WTC11 (cell line): ENCODE data around the gene CNMD. TPM values are rescaled to one million over a fixed set of nuclear protein-coding genes. Genes with fewer than 3 reads are reported as not detected.

Experiments used
- ATAC-seq: fragments of 200-7000 bp; cut with Tn5 transposase; 2 replicates; pipeline ENCODE4 v1.10.0; 2021; ENCODE audit warnings: mild to moderate bottlenecking, moderate library complexity
- Bru-seq: library from RNA; stranded (reverse); fragments of 400-500 nt; gene quantifications from one replicate; lab custom pipeline; 2021; lab: Mats Ljungman, UMichigan
- CTCF ChIA-PET: fragments of 300-600 bp; sonication (Branson Sonifier 250); formaldehyde crosslinking; loops from one replicate; lab custom pipeline; 2021; ENCODE audit warnings: antibody characterized with exemption; lab: Charles Lee
- POLR2A ChIA-PET: fragments of 350-600 bp; sonication (Branson Sonifier 250); formaldehyde crosslinking; loops from one replicate; lab custom pipeline; 2021; ENCODE audit warnings: antibody characterized with exemption; lab: Charles Lee
- DNase-seq: peaks from one replicate; pipeline ENCODE4 v3.0.0; 2021; ENCODE audit warnings: low spot score
- H3K27ac Mint-ChIP-seq: 2 replicates; pipeline ENCODE4 v1.8.0; 2021; ENCODE audit warnings: mixed read lengths
- H3K27me3 Mint-ChIP-seq: 2 replicates; pipeline ENCODE4 v1.8.0; 2021; ENCODE audit warnings: low read depth, mild to moderate bottlenecking, moderate library complexity, mixed read lengths
- H3K36me3 Mint-ChIP-seq: 2 replicates; pipeline ENCODE4 v1.8.0; 2021; ENCODE audit warnings: mixed read lengths
- H3K4me1 Mint-ChIP-seq: 2 replicates; pipeline ENCODE4 v1.8.0; 2022; ENCODE audit warnings: mixed read lengths
- H3K4me3 Mint-ChIP-seq: 2 replicates; pipeline ENCODE4 v1.8.0; 2021; ENCODE audit warnings: mild to moderate bottlenecking, moderate library complexity, mixed read lengths
- H3K9me3 Mint-ChIP-seq: 2 replicates; pipeline ENCODE4 v1.8.0; 2021; ENCODE audit warnings: mixed read lengths
- CBFB ChIP-seq: sonication (generic); formaldehyde crosslinking; IDR thresholded peaks from 2 replicates; pipeline ENCODE4 v1.8.1; 2022; ENCODE audit warnings: mild to moderate bottlenecking, low read depth, missing genetic modification reagents
- FOXP1 ChIP-seq: sonication (generic); formaldehyde crosslinking; IDR thresholded peaks from 2 replicates; pipeline ENCODE4 v1.8.0; 2022; ENCODE audit warnings: missing genetic modification reagents, mild to moderate bottlenecking, moderate library complexity, borderline replicate concordance
- GABPB1 ChIP-seq: sonication (generic); formaldehyde crosslinking; IDR thresholded peaks from 2 replicates; pipeline ENCODE4 v1.8.1; 2023; ENCODE audit warnings: mild to moderate bottlenecking, missing genetic modification reagents
- NFE2L1 ChIP-seq: sonication (generic); formaldehyde crosslinking; IDR thresholded peaks from 2 replicates; pipeline ENCODE4 v1.8.1; 2023; ENCODE audit warnings: missing genetic modification reagents
- NR2C2 ChIP-seq: sonication (generic); formaldehyde crosslinking; IDR thresholded peaks from 2 replicates; pipeline ENCODE4 v1.8.0; 2022; ENCODE audit warnings: mild to moderate bottlenecking, missing genetic modification reagents
- OVOL2 ChIP-seq: fragments of 250-450 bp; sonication (Bioruptor Pico); IDR thresholded peaks from 2 replicates; pipeline ENCODE4 v1.9.0; 2021; ENCODE audit warnings: mild to moderate bottlenecking, borderline replicate concordance
- RORB ChIP-seq: fragments of 250-450 bp; sonication (Bioruptor Pico); IDR thresholded peaks from 2 replicates; pipeline ENCODE4 v1.9.0; 2021; ENCODE audit warnings: mild to moderate bottlenecking
- SOX15 ChIP-seq: fragments of 250-450 bp; sonication (Bioruptor Pico); IDR thresholded peaks from 2 replicates; pipeline ENCODE4 v1.9.0; 2021; ENCODE audit warnings: mild to moderate bottlenecking
- SP1 ChIP-seq: sonication (generic); formaldehyde crosslinking; conservative IDR thresholded peaks from 2 replicates; pipeline ENCODE4 v1.8.1; 2022; ENCODE audit warnings: missing genetic modification reagents
- ZNF121 ChIP-seq: sonication (generic); formaldehyde crosslinking; IDR thresholded peaks from 2 replicates; pipeline ENCODE4 v1.8.0; 2023; ENCODE audit warnings: missing genetic modification reagents
- ZNF317 ChIP-seq: sonication (generic); formaldehyde crosslinking; IDR thresholded peaks from 2 replicates; pipeline ENCODE4 v1.8.1; 2023; ENCODE audit warnings: low read depth, mild to moderate bottlenecking, moderate library complexity, missing genetic modification reagents, borderline replicate concordance
- ZNF423 ChIP-seq: fragments of 250-450 bp; sonication (Bioruptor Pico); IDR thresholded peaks from 2 replicates; pipeline ENCODE4 v2.1.2; 2022; ENCODE audit warnings: mild to moderate bottlenecking, moderate library complexity
- long read RNA-seq, 3 experiments: library from RNA in 1 of 3; library from capped mRNA in 1 of 3; library from polyadenylated mRNA in 1 of 3; unstranded in 2 of 3; stranded (forward) in 1 of 3; transcript quantifications; one replicate each; pipeline ENCODE4 v2.0.0, GENCODE V29; 2021
- total RNA-seq: library from RNA; stranded (reverse); gene quantifications from 3 replicates; pipeline ENCODE4 v1.2.3, GENCODE V29; 2021
- TF ChIP-seq, protein P1 (sequence below): sonication (generic); formaldehyde crosslinking; IDR thresholded peaks from 2 replicates; pipeline ENCODE4 v1.8.1; 2023; ENCODE audit warnings: mild to moderate bottlenecking, missing genetic modification reagents
- TF ChIP-seq, protein P2 (sequence below): sonication (generic); formaldehyde crosslinking; conservative IDR thresholded peaks from 2 replicates; pipeline ENCODE4 v1.8.1; 2022; ENCODE audit warnings: mild to moderate bottlenecking, missing genetic modification reagents
- TF ChIP-seq, protein P3 (sequence below): fragments of 200-600 bp; IDR thresholded peaks from 2 replicates; pipeline ENCODE4 v1.8.0; 2022; ENCODE audit warnings: antibody characterized with exemption
- TF ChIP-seq, protein P4 (sequence below): sonication (generic); formaldehyde crosslinking; IDR thresholded peaks from 2 replicates; pipeline ENCODE4 v1.8.1; 2022; ENCODE audit warnings: mild to moderate bottlenecking, moderate library complexity, missing genetic modification reagents
- TF ChIP-seq, protein P5 (sequence below): sonication (generic); formaldehyde crosslinking; IDR thresholded peaks from 2 replicates; pipeline ENCODE4 v1.8.1; 2023; ENCODE audit warnings: mild to moderate bottlenecking, missing genetic modification reagents
- TF ChIP-seq, protein P6 (sequence below): sonication (generic); formaldehyde crosslinking; IDR thresholded peaks from 2 replicates; pipeline ENCODE4 v1.8.1; 2023; ENCODE audit warnings: mild to moderate bottlenecking, moderate library complexity, missing genetic modification reagents
- TF ChIP-seq, protein P7 (sequence below): sonication (generic); formaldehyde crosslinking; IDR thresholded peaks from 2 replicates; pipeline ENCODE4 v1.8.0; 2022; ENCODE audit warnings: missing genetic modification reagents

CNMD gene
- total RNA-seq (65.5 to 95.1 TPM (median 65.6 TPM) in 3 replicates), Bru-seq, nascent RNA (percentile 77 among the genes with signal in this experiment)
- long read RNA-seq, experiment 1, transcript CNMD-201 (7 exons, 1,410 nt): major isoform, 249 of 365 reads
- long read RNA-seq, experiment 1, transcript CNMD-203 (7 exons, 1,444 nt): minor isoform, 30 of 365 reads
- long read RNA-seq, experiment 1, partial matches to known transcripts: 23 of 365 reads
- long read RNA-seq, experiment 1, other reads (novel, unspliced or antisense): 63 of 365 reads
- long read RNA-seq, experiment 2, transcript CNMD-201 (7 exons, 1,410 nt): major isoform, 55 of 130 reads
- long read RNA-seq, experiment 2, transcript CNMD-203 (7 exons, 1,444 nt): minor isoform, 17 of 130 reads
- long read RNA-seq, experiment 2, partial matches to known transcripts: 16 of 130 reads
- long read RNA-seq, experiment 2, other reads (novel, unspliced or antisense): 42 of 130 reads
- long read RNA-seq, experiment 3, transcript CNMD-201 (7 exons, 1,410 nt): major isoform, 218 of 421 reads
- long read RNA-seq, experiment 3, transcript CNMD-203 (7 exons, 1,444 nt): minor isoform, 34 of 421 reads
- long read RNA-seq, experiment 3, partial matches to known transcripts: 31 of 421 reads
- long read RNA-seq, experiment 3, other reads (novel, unspliced or antisense): 138 of 421 reads

DNA sequence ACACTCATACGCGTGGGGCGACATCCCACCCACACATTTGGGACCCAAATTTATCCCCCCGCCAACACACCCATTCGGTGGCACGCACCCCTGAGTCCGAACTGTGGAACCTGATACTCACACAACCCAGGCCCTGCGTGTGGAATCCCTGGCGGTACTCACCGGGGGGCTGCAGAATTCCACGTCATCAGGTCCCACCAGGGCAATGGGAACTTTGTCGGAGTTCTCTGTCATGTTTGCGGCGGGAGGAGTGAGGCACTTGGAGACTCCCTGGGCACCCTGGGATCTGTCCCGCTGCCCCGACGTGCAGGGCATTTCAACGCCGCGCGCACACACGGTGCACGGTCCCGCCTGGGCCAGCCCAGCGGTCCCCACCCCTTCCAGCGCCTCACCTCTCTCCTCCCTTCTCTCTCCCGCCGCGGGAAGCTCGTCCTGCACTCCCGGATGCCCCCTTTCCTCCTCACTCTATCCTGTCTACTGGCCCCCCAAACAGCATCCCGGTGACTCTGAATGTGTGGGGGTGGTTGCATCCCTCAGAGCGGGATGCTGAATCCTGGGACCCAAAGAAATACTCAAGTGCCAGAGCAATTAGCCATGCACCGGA lies at the start of gene CNMD:
TSS of gene CNMD (minus strand) at position 353 of the 604 bp plus-strand sequence. CDS start at position 234, 119 bp downstream.
- ChIA-PET CTCF (interaction anchor here (0.6 to 3.8 kb wide), 19 partner anchors 13 to 461 kb away, joined by 3 to 41 read pairs (median 5); partner anchors contain the start of gene SUGT1), POLR2A (interaction anchor here (0.6 to 1.0 kb wide), 2 partner anchors 70 to 166 kb away, joined by 3 read pairs; no protein-coding TSS in a partner anchor)
- Mint-ChIP-seq H3K27me3 (peaks cover 7% of the 10 kb centered on the region; the same call in 1 of the 2 replicates), H3K36me3 (peaks cover 15% of the 10 kb centered on the region), H3K4me1 (peaks cover 47% of the 10 kb centered on the region), H3K4me3 (peak within 1 kb of the TSS; percentile 93), H3K9me3 (peaks cover 20% of the 10 kb centered on the region), H3K27ac (peak within 1 kb of the TSS; percentile 82)
- peak; percentile 44 for DNase-seq
- ATAC-seq: peak; percentile 76
- TF ChIP-seq CBFB (CRISPR knock-in tag): no peak
- TF ChIP-seq SP1 (CRISPR knock-in tag): 0 out of 2 replicates have a peak, but pooled peaks have one; percentile 25
- TF ChIP-seq ZNF423 (CRISPR knock-in tag): peak; percentile 2
- TF ChIP-seq, protein P1, sequence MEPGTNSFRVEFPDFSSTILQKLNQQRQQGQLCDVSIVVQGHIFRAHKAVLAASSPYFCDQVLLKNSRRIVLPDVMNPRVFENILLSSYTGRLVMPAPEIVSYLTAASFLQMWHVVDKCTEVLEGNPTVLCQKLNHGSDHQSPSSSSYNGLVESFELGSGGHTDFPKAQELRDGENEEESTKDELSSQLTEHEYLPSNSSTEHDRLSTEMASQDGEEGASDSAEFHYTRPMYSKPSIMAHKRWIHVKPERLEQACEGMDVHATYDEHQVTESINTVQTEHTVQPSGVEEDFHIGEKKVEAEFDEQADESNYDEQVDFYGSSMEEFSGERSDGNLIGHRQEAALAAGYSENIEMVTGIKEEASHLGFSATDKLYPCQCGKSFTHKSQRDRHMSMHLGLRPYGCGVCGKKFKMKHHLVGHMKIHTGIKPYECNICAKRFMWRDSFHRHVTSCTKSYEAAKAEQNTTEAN (CRISPR knock-in tag): 0 out of 2 replicates have a peak, but pooled peaks have one; percentile 16
- TF ChIP-seq RORB (CRISPR knock-in tag): no peak
- TF ChIP-seq ZNF121 (CRISPR knock-in tag): peak; percentile 93
- TF ChIP-seq SOX15 (CRISPR knock-in tag): no peak
- TF ChIP-seq OVOL2 (CRISPR knock-in tag): no peak
- TF ChIP-seq, protein P2, sequence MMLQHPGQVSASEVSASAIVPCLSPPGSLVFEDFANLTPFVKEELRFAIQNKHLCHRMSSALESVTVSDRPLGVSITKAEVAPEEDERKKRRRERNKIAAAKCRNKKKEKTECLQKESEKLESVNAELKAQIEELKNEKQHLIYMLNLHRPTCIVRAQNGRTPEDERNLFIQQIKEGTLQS (CRISPR knock-in tag): no peak
- TF ChIP-seq, protein P3, sequence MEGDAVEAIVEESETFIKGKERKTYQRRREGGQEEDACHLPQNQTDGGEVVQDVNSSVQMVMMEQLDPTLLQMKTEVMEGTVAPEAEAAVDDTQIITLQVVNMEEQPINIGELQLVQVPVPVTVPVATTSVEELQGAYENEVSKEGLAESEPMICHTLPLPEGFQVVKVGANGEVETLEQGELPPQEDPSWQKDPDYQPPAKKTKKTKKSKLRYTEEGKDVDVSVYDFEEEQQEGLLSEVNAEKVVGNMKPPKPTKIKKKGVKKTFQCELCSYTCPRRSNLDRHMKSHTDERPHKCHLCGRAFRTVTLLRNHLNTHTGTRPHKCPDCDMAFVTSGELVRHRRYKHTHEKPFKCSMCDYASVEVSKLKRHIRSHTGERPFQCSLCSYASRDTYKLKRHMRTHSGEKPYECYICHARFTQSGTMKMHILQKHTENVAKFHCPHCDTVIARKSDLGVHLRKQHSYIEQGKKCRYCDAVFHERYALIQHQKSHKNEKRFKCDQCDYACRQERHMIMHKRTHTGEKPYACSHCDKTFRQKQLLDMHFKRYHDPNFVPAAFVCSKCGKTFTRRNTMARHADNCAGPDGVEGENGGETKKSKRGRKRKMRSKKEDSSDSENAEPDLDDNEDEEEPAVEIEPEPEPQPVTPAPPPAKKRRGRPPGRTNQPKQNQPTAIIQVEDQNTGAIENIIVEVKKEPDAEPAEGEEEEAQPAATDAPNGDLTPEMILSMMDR: no peak
- TF ChIP-seq, protein P4, sequence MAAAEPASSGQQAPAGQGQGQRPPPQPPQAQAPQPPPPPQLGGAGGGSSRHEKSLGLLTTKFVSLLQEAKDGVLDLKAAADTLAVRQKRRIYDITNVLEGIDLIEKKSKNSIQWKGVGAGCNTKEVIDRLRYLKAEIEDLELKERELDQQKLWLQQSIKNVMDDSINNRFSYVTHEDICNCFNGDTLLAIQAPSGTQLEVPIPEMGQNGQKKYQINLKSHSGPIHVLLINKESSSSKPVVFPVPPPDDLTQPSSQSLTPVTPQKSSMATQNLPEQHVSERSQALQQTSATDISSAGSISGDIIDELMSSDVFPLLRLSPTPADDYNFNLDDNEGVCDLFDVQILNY (CRISPR knock-in tag): no peak
- TF ChIP-seq, protein P5, sequence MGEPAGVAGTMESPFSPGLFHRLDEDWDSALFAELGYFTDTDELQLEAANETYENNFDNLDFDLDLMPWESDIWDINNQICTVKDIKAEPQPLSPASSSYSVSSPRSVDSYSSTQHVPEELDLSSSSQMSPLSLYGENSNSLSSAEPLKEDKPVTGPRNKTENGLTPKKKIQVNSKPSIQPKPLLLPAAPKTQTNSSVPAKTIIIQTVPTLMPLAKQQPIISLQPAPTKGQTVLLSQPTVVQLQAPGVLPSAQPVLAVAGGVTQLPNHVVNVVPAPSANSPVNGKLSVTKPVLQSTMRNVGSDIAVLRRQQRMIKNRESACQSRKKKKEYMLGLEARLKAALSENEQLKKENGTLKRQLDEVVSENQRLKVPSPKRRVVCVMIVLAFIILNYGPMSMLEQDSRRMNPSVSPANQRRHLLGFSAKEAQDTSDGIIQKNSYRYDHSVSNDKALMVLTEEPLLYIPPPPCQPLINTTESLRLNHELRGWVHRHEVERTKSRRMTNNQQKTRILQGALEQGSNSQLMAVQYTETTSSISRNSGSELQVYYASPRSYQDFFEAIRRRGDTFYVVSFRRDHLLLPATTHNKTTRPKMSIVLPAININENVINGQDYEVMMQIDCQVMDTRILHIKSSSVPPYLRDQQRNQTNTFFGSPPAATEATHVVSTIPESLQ (CRISPR knock-in tag): no peak

DNA sequence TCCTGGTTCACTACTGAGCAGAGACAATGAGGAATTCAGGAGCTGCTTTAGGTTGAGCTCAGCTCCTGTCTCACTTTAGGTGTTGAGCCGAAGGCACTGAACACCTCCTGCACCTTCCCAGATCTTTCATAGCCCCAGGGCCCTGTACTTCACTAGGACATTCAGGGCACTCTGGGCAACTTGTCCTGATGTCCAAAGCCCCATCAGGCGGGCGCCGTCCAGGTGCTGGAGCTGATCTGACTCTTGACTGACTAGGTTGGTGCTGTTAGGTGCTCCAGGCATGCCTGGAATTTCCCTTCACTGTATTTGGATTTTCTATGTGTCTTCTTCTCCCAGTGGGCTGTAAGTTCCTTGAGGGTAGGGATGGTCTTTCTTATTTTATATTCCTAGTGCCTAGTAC lies 48.4 kb upstream of the CNMD start:
- Mint-ChIP-seq H3K36me3 (no peaks in the 10 kb centered on the region), H3K4me1 (peaks cover 18% of the 10 kb centered on the region), H3K27me3 (no peaks in the 10 kb centered on the region; the same call in 1 of the 2 replicates), H3K4me3 (no peak overlapping the region), H3K27ac (no peak overlapping the region), H3K9me3 (no peaks in the 10 kb centered on the region)
- DNase-seq: no peak
- ChIA-PET CTCF (interaction anchor here (0.6 to 1.4 kb wide), 2 partner anchors 21 to 49 kb away, joined by 3 read pairs; no protein-coding TSS in a partner anchor), POLR2A (no interaction called here)
- ATAC-seq: peak; percentile 52
- TF ChIP-seq NR2C2 (CRISPR knock-in tag) (no peak), GABPB1 (no peak), NFE2L1 (CRISPR knock-in tag) (no peak), FOXP1 (no peak), ZNF317 (CRISPR knock-in tag) (no peak)
- TF ChIP-seq, protein P2 (CRISPR knock-in tag): no peak
- TF ChIP-seq, protein P6, sequence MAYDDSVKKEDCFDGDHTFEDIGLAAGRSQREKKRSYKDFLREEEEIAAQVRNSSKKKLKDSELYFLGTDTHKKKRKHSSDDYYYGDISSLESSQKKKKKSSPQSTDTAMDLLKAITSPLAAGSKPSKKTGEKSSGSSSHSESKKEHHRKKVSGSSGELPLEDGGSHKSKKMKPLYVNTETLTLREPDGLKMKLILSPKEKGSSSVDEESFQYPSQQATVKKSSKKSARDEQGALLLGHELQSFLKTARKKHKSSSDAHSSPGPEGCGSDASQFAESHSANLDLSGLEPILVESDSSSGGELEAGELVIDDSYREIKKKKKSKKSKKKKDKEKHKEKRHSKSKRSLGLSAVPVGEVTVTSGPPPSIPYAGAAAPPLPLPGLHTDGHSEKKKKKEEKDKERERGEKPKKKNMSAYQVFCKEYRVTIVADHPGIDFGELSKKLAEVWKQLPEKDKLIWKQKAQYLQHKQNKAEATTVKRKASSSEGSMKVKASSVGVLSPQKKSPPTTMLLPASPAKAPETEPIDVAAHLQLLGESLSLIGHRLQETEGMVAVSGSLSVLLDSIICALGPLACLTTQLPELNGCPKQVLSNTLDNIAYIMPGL (CRISPR knock-in tag): no peak
- TF ChIP-seq, protein P7, sequence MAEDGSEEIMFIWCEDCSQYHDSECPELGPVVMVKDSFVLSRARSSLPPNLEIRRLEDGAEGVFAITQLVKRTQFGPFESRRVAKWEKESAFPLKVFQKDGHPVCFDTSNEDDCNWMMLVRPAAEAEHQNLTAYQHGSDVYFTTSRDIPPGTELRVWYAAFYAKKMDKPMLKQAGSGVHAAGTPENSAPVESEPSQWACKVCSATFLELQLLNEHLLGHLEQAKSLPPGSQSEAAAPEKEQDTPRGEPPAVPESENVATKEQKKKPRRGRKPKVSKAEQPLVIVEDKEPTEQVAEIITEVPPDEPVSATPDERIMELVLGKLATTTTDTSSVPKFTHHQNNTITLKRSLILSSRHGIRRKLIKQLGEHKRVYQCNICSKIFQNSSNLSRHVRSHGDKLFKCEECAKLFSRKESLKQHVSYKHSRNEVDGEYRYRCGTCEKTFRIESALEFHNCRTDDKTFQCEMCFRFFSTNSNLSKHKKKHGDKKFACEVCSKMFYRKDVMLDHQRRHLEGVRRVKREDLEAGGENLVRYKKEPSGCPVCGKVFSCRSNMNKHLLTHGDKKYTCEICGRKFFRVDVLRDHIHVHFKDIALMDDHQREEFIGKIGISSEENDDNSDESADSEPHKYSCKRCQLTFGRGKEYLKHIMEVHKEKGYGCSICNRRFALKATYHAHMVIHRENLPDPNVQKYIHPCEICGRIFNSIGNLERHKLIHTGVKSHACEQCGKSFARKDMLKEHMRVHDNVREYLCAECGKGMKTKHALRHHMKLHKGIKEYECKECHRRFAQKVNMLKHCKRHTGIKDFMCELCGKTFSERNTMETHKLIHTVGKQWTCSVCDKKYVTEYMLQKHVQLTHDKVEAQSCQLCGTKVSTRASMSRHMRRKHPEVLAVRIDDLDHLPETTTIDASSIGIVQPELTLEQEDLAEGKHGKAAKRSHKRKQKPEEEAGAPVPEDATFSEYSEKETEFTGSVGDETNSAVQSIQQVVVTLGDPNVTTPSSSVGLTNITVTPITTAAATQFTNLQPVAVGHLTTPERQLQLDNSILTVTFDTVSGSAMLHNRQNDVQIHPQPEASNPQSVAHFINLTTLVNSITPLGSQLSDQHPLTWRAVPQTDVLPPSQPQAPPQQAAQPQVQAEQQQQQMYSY: no peak
